ENCODE data around the gene PLA2R1. TPM values are rescaled to one million over a fixed set of nuclear protein-coding genes. Genes with fewer than 3 reads are reported as not detected.

The PLA2R1 gene
- total RNA-seq, 3 donors from 2014 or later (not counting 1 experiment from before 2014, with no cell fraction given) = not detected

DNA sequence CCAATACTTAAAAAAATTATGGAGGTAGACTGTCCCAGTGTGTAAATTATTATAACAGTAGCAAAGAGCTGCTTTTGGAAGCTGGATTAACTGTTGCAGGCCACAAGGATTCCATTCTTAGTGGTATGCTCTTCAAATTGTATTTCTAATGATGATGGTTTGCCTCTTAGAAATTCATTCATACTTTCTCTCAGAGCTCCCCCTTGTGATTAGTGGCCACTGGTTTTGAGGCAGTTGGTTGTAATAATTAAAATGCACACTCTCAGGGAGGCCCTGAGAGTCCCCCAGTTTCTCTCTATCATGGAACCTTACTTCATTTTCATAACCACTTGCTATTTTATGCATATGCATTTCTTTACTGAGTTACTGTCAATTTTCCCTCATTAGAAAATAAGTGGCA lies 122.5 kb downstream of the PLA2R1 start:
- DNase-seq (no peak), ATAC-seq (no peak)
- Histone ChIP-seq H3K36me3 (ENCODE audit: control insufficient read depth, insufficient read depth, low read length) (no peaks in the 10 kb centered on the region), H3K4me1 (ENCODE audit: control insufficient read depth, insufficient read depth, low read length) (no peaks in the 10 kb centered on the region), H3K27ac (ENCODE audit: low read length) (no peak overlapping the region), H3K4me3 (ENCODE audit: low read length) (no peak overlapping the region), H3K27me3 (ENCODE audit: control insufficient read depth, insufficient read depth, low read length) (no peaks in the 10 kb centered on the region), H3K9me3 (ENCODE audit: control insufficient read depth, insufficient read depth, low read length) (no peaks in the 10 kb centered on the region)
- Mint-ChIP-seq H3K27ac (no peak overlapping the region), H3K4me1 (peaks cover 0 to 4% of the 10 kb centered on the region in 2 donors), H3K9me3 (no peaks in the 10 kb centered on the region), H3K4me3 (no peak overlapping the region), H3K36me3 (no peaks in the 10 kb centered on the region), H3K27me3 (ENCODE audit: low read depth in 2 of 2) (peaks cover 6 to 7% of the 10 kb centered on the region in 2 donors)
- intact Hi-C loops (cut with micrococcal nuclease) = no loop called here
- TF ChIP-seq, protein P1, sequence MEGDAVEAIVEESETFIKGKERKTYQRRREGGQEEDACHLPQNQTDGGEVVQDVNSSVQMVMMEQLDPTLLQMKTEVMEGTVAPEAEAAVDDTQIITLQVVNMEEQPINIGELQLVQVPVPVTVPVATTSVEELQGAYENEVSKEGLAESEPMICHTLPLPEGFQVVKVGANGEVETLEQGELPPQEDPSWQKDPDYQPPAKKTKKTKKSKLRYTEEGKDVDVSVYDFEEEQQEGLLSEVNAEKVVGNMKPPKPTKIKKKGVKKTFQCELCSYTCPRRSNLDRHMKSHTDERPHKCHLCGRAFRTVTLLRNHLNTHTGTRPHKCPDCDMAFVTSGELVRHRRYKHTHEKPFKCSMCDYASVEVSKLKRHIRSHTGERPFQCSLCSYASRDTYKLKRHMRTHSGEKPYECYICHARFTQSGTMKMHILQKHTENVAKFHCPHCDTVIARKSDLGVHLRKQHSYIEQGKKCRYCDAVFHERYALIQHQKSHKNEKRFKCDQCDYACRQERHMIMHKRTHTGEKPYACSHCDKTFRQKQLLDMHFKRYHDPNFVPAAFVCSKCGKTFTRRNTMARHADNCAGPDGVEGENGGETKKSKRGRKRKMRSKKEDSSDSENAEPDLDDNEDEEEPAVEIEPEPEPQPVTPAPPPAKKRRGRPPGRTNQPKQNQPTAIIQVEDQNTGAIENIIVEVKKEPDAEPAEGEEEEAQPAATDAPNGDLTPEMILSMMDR (IDR thresholded peaks at IDR 0.05) = no peak

DNA sequence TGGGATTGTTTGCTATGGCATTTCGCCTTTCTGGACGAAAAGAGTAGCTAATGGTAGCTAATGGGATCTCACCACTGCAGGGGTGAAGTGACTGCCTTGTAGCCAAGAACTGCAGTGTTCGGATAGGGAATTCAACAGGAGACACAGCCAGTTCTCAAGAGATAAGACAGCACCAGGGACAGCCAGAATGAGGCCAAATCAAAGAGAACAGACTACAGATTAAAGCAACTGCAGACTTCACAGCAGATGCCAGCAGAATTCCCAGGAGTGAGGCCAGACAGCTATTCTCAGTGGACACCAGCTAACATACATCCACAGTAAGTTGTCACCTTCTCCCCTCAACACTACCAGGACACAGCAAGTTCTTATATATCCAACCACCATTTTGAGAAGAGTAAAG lies 124.0 kb downstream of the PLA2R1 start:
- peaks cover 0 to 4% of the 10 kb centered on the region in 2 donors for H3K4me1 Mint-ChIP-seq
- Histone ChIP-seq H3K4me3 (ENCODE audit: low read length) (no peak overlapping the region), H3K27ac (ENCODE audit: low read length) (no peak overlapping the region), H3K9me3 (ENCODE audit: control insufficient read depth, insufficient read depth, low read length) (no peaks in the 10 kb centered on the region), H3K4me1 (ENCODE audit: control insufficient read depth, insufficient read depth, low read length) (no peaks in the 10 kb centered on the region), H3K36me3 (ENCODE audit: control insufficient read depth, insufficient read depth, low read length) (no peaks in the 10 kb centered on the region), H3K27me3 (ENCODE audit: control insufficient read depth, insufficient read depth, low read length) (no peaks in the 10 kb centered on the region)
- no peak overlapping the region for H3K4me3 Mint-ChIP-seq
- WGBS (ENCODE audit: insufficient coverage) = 96% methylated on average over 3 of the region's 3 CpGs
- TF ChIP-seq, protein P1 (IDR thresholded peaks at IDR 0.05) = no peak
- intact Hi-C loops (cut with micrococcal nuclease) = no loop called here
- peaks cover 4 to 6% of the 10 kb centered on the region in 2 donors for H3K27me3 Mint-ChIP-seq (ENCODE audit: low read depth in 2 of 2)
- ATAC-seq = no peak
- DNase-seq = no peak
- no peaks in the 10 kb centered on the region for H3K36me3 Mint-ChIP-seq
- no peak overlapping the region for H3K27ac Mint-ChIP-seq
- H3K9me3 Mint-ChIP-seq = no peaks in the 10 kb centered on the region

- Mint-ChIP-seq H3K4me1 (peaks cover 0 to 4% of the 10 kb centered on the region in 2 donors), H3K27me3 (ENCODE audit: low read depth in 2 of 2) (peaks cover 4 to 6% of the 10 kb centered on the region in 2 donors), H3K9me3 (no peaks in the 10 kb centered on the region), H3K27ac (no peak overlapping the region), H3K4me3 (no peak overlapping the region), H3K36me3 (no peaks in the 10 kb centered on the region)
- Histone ChIP-seq H3K27ac (ENCODE audit: low read length) (no peak overlapping the region), H3K27me3 (ENCODE audit: control insufficient read depth, insufficient read depth, low read length) (no peaks in the 10 kb centered on the region), H3K4me1 (ENCODE audit: control insufficient read depth, insufficient read depth, low read length) (no peaks in the 10 kb centered on the region), H3K36me3 (ENCODE audit: control insufficient read depth, insufficient read depth, low read length) (no peaks in the 10 kb centered on the region), H3K9me3 (ENCODE audit: control insufficient read depth, insufficient read depth, low read length) (no peaks in the 10 kb centered on the region), H3K4me3 (ENCODE audit: low read length) (no peak overlapping the region)
- no peak for DNase-seq
- WGBS (ENCODE audit: insufficient coverage) = 87% methylated on average over 4 of the region's 4 CpGs
- ATAC-seq = no peak
- intact Hi-C loops (cut with micrococcal nuclease) = no loop called here
- TF ChIP-seq, protein P1 (IDR thresholded peaks at IDR 0.05) = no peak
Observed at GRCh38 chr2:159936471-159936870, 125.9 kb downstream of the PLA2R1 start.

GRCh38 chr2:159933727-159934049 lies 128.7 kb downstream of the PLA2R1 start:
- Histone ChIP-seq H3K27ac (ENCODE audit: low read length) (no peak overlapping the region), H3K4me1 (ENCODE audit: control insufficient read depth, insufficient read depth, low read length) (no peaks in the 10 kb centered on the region), H3K36me3 (ENCODE audit: control insufficient read depth, insufficient read depth, low read length) (no peaks in the 10 kb centered on the region), H3K27me3 (ENCODE audit: control insufficient read depth, insufficient read depth, low read length) (no peaks in the 10 kb centered on the region), H3K4me3 (ENCODE audit: low read length) (no peak overlapping the region), H3K9me3 (ENCODE audit: control insufficient read depth, insufficient read depth, low read length) (no peaks in the 10 kb centered on the region)
- Mint-ChIP-seq H3K27ac (no peak overlapping the region), H3K9me3 (no peaks in the 10 kb centered on the region), H3K36me3 (no peaks in the 10 kb centered on the region), H3K27me3 (ENCODE audit: low read depth in 2 of 2) (peaks cover 4 to 6% of the 10 kb centered on the region in 2 donors), H3K4me1 (peaks cover 0 to 4% of the 10 kb centered on the region in 2 donors), H3K4me3 (no peak overlapping the region)
- WGBS (ENCODE audit: insufficient coverage) = 48% methylated on average over 2 of the region's 2 CpGs
- TF ChIP-seq, protein P1 (IDR thresholded peaks at IDR 0.05) = no peak
- DNase-seq (no peak), ATAC-seq (no peak)
- intact Hi-C loops (cut with micrococcal nuclease) = no loop called here
